Effector memory CD4-positive, alpha-beta T cell (primary cell): ENCODE measurements around the gene ERC2.

Experiments
- DNase-seq, 3 donors: peaks; one replicate each; pipeline ENCODE4 v3.0.0-alpha.2; 2020
- H3K27ac ChIP-seq: 2 replicates; pipeline ENCODE4 v1.7.0; 2013; ENCODE audit warnings: mild to moderate bottlenecking, low read length, moderate library complexity; ENCODE audit not compliant: insufficient read depth, poor library complexity, severe bottlenecking
- H3K27me3 ChIP-seq: replicated peaks from 2 replicates; pipeline ENCODE4 v1.7.0; 2013; ENCODE audit warnings: mild to moderate bottlenecking, low read length; ENCODE audit not compliant: insufficient read depth, control insufficient read depth, poor library complexity, severe bottlenecking
- H3K36me3 ChIP-seq: 2 replicates; pipeline ENCODE4 v1.7.0; 2013; ENCODE audit warnings: mild to moderate bottlenecking, low read length, moderate library complexity; ENCODE audit not compliant: control insufficient read depth, insufficient read depth
- H3K4me1 ChIP-seq: 2 replicates; pipeline ENCODE4 v1.7.0; 2013; ENCODE audit warnings: low read length, mild to moderate bottlenecking; ENCODE audit not compliant: control insufficient read depth, insufficient read depth, poor library complexity, severe bottlenecking
- H3K4me3 ChIP-seq: 2 replicates; pipeline ENCODE4 v1.7.0; 2013; ENCODE audit warnings: low read length, low read depth, mild to moderate bottlenecking; ENCODE audit not compliant: insufficient read depth, poor library complexity, severe bottlenecking
- H3K9me3 ChIP-seq: 2 replicates; pipeline ENCODE4 v1.7.0; 2013; ENCODE audit warnings: mild to moderate bottlenecking, low read length, moderate library complexity; ENCODE audit not compliant: control insufficient read depth

ERC2 gene

GRCh38 chr3:56113231-56113630, 355.0 kb downstream of the ERC2 start:
- no peaks in the 10 kb centered on the region for H3K4me1 ChIP-seq
- H3K27ac ChIP-seq = no peak overlapping the region
- no peaks in the 10 kb centered on the region for H3K9me3 ChIP-seq
- no peak overlapping the region for H3K4me3 ChIP-seq
- H3K27me3 ChIP-seq = no peaks in the 10 kb centered on the region
- no peak for DNase-seq
- H3K36me3 ChIP-seq = no peaks in the 10 kb centered on the region

GRCh38 chr3:56111606-56112304, 356.5 kb downstream of the ERC2 start:
- H3K4me3 ChIP-seq = no peak overlapping the region
- no peaks in the 10 kb centered on the region for H3K4me1 ChIP-seq
- no peaks in the 10 kb centered on the region for H3K9me3 ChIP-seq
- H3K27ac ChIP-seq = no peak overlapping the region
- H3K36me3 ChIP-seq = no peaks in the 10 kb centered on the region
- no peaks in the 10 kb centered on the region for H3K27me3 ChIP-seq
- DNase-seq = no peak

GRCh38 chr3:56110886-56111285, 357.4 kb downstream of the ERC2 start:
- Histone ChIP-seq H3K27ac (no peak overlapping the region), H3K27me3 (no peaks in the 10 kb centered on the region), H3K9me3 (no peaks in the 10 kb centered on the region), H3K36me3 (no peaks in the 10 kb centered on the region), H3K4me1 (no peaks in the 10 kb centered on the region), H3K4me3 (no peak overlapping the region)
- no peak for DNase-seq

- DNase-seq = no peak
- H3K9me3 ChIP-seq = no peaks in the 10 kb centered on the region
Observed at GRCh38 chr3:56107157-56107556, 361.1 kb downstream of the ERC2 start.

GRCh38 chr3:56102032-56102431, 366.2 kb downstream of the ERC2 start:
- Histone ChIP-seq H3K36me3 (no peaks in the 10 kb centered on the region), H3K9me3 (no peaks in the 10 kb centered on the region), H3K27me3 (no peaks in the 10 kb centered on the region), H3K27ac (no peak overlapping the region), H3K4me1 (no peaks in the 10 kb centered on the region), H3K4me3 (no peak overlapping the region)
- no peak for DNase-seq

More at GRCh38 chr3:56107157-56107556, 361.1 kb downstream of the ERC2 start:
- Histone ChIP-seq H3K27me3 (no peaks in the 10 kb centered on the region), H3K36me3 (no peaks in the 10 kb centered on the region), H3K4me1 (no peaks in the 10 kb centered on the region), H3K27ac (no peak overlapping the region), H3K4me3 (no peak overlapping the region)

GRCh38 chr3:56101576-56101975, 366.7 kb downstream of the ERC2 start:
- H3K36me3 ChIP-seq = no peaks in the 10 kb centered on the region
- H3K9me3 ChIP-seq = no peaks in the 10 kb centered on the region
- H3K4me1 ChIP-seq = no peaks in the 10 kb centered on the region
- DNase-seq = no peak
- no peak overlapping the region for H3K4me3 ChIP-seq
- no peak overlapping the region for H3K27ac ChIP-seq
- no peaks in the 10 kb centered on the region for H3K27me3 ChIP-seq

GRCh38 chr3:56096999-56097398, 371.3 kb downstream of the ERC2 start:
- Histone ChIP-seq H3K9me3 (no peaks in the 10 kb centered on the region), H3K27ac (no peak overlapping the region), H3K4me3 (no peak overlapping the region)

GRCh38 chr3:56094170-56094569, 374.1 kb downstream of the ERC2 start:
- no peak overlapping the region for H3K27ac ChIP-seq
- H3K4me1 ChIP-seq = no peaks in the 10 kb centered on the region
- no peaks in the 10 kb centered on the region for H3K27me3 ChIP-seq
- H3K9me3 ChIP-seq = no peaks in the 10 kb centered on the region
- no peaks in the 10 kb centered on the region for H3K36me3 ChIP-seq
- no peak overlapping the region for H3K4me3 ChIP-seq
- DNase-seq = no peak

More at GRCh38 chr3:56096999-56097398, 371.3 kb downstream of the ERC2 start:
- Histone ChIP-seq H3K27me3 (no peaks in the 10 kb centered on the region), H3K36me3 (no peaks in the 10 kb centered on the region), H3K4me1 (no peaks in the 10 kb centered on the region)
- no peak for DNase-seq

GRCh38 chr3:56089739-56090138, 378.5 kb downstream of the ERC2 start:
- Histone ChIP-seq H3K27ac (no peak overlapping the region), H3K9me3 (no peaks in the 10 kb centered on the region), H3K4me3 (no peak overlapping the region), H3K4me1 (no peaks in the 10 kb centered on the region), H3K27me3 (no peaks in the 10 kb centered on the region), H3K36me3 (no peaks in the 10 kb centered on the region)
- DNase-seq = no peak

GRCh38 chr3:56087451-56088053, 380.7 kb downstream of the ERC2 start:
- no peak for DNase-seq
- Histone ChIP-seq H3K9me3 (no peaks in the 10 kb centered on the region), H3K4me3 (no peak overlapping the region), H3K27me3 (no peaks in the 10 kb centered on the region), H3K4me1 (no peaks in the 10 kb centered on the region), H3K27ac (no peak overlapping the region), H3K36me3 (no peaks in the 10 kb centered on the region)
